Anterior cingulate cortex (tissue), 58 donors: Measurements from ENCODE around the gene CRYBB3.
A peak's percentile ranks its signal among the peaks of the same experiment; 100 is the strongest.
"Not testable (repeated sequence)": the region's sequence is repeated elsewhere in the genome, so short reads cannot be mapped to it uniquely, and the experiment has no call there.

Experiments used
- DNase-seq, 58 donors: peaks; one replicate each; lab custom pipeline; 2025; lab: John Stamatoyannopoulos, UW

Gene CRYBB3

DNA sequence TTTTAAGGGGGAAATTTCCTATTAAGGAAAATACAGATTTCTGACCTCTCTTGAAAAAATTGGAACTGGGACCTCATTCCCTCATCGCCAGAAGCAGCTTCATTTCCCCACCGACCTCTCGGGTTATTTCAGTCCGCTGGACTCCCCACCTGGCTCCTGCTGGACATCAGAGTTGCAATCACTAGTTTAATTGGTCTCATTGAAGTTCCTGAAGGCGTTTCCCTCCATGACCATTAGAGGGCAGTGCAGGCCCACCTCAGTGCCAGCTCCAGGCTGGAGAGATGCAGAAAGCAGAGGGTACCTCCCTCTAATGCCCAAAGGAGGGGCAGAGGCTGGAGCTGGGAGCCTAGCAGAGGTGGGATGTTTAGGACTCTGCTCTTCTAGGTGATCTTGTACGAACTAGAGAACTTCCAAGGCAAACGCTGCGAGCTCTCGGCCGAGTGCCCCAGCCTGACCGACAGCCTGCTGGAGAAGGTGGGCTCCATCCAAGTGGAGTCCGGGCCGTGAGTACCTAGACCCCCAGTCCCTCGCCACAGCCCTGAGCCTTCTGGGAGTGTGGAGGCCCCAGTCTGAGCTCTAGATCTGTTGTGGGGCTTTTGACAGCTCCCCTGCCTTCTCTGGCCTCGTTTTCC, 2.7 kb downstream of the CRYBB3 start:
- DNase-seq = peak in 44 of 58 donors; percentile 1 to 59 (median 18)

- DNase-seq = no peak
These were observed 3.4 kb downstream of the CRYBB3 start for GRCh38 chr22:25203082-25203481.

GRCh38 chr22:25204547-25204946, 4.9 kb downstream of the CRYBB3 start:
- not testable (repeated sequence) for DNase-seq

DNA sequence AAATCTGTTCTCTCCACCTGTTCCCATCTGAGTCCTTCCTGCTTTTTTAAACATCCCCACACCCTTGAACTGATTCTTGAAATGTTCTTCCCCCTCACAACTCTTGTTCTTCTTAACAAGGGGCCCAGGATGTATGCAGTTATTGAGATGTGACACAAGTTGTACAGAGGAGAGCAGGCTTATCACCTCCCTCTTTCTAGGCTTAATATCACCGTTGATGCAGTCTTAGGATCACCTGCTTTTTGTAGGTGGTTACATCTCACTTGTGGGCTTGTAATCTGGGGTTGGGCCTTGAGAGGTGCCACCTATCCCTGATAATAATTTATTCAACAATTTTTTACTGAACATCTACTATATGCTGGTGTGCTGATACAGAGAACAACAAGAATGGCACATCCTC, 6.2 kb downstream of the CRYBB3 start:
- DNase-seq = no peak

GRCh38 chr22:25206998-25207397, 7.3 kb downstream of the CRYBB3 start:
- DNase-seq = no peak

DNA sequence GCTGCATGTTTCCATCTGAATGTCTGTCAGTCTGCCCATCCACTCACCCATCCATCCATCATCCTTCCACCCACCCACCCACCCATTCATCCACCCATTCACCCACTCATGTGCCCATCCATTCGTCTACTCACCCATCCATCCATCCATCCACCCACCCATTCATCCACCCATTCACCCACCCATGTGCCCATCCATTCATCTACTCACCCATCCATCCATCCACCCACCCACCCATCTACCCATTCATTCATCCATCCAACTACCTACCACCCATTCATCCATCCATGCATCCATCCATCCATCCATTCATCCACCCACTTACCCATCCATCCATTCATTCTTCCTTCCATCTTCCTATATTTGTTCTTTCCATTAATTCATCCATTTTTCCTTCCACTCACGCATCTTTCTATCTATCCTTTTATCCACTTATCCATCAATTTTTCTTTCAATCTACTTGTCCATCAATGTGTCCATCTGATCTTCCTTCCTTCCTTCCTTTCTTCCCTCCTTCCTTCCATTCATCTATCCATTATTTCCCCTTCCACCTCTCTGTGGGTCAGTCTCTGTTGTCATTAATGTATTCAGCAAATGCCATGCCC, 8.0 kb downstream of the CRYBB3 start:
- no peak for DNase-seq

DNA sequence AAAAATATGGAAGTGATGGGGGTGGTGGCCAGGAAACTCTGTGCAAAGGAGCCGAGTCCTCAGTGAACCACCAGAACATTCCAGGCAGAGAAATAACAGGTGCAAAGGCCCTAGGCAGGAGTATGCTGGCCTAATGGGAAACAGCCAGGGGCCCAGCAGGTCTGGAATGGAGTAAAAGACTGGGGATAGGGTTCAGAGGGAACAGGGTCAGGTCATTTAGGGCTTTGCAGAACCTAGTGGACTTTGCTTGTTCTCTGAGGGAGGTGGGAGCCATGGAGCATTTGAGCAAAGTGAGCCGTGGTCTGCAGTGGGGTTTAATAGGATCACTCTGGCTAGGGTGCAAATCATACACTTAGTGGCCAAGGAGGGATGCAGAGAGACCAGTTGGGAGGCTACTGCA, 8.7 kb downstream of the CRYBB3 start:
- no peak for DNase-seq

- DNase-seq = no peak
These were observed 9.3 kb downstream of the CRYBB3 start for GRCh38 chr22:25208743-25209505.

DNA sequence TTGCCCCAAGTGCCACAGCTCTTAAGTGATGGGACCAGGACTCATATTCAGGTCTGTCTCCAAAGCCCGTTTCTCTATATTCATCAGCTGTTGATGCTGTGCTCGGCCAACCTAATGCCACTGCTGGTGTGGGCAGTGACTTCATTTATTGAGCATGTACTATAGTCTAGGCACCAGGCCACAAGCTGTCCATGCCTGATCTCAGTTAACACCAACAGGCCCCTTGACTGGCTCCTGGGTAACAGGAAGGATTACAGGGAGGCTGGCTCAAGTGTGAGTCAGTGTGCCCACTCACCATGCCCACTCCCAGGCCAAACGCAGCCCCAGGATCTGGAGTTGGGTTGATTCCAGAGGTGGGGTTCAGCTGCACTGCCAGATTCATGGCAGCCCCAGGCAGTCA, 11.1 kb downstream of the CRYBB3 start:
- DNase-seq = no peak

GRCh38 chr22:25212337-25212736, 12.7 kb downstream of the CRYBB3 start:
- no peak for DNase-seq

- DNase-seq = no peak
These were observed 13.6 kb downstream of the CRYBB3 start for GRCh38 chr22:25213221-25213620.

- no peak for DNase-seq
These were observed 16.6 kb downstream of the CRYBB3 start for GRCh38 chr22:25216230-25216629.

DNA sequence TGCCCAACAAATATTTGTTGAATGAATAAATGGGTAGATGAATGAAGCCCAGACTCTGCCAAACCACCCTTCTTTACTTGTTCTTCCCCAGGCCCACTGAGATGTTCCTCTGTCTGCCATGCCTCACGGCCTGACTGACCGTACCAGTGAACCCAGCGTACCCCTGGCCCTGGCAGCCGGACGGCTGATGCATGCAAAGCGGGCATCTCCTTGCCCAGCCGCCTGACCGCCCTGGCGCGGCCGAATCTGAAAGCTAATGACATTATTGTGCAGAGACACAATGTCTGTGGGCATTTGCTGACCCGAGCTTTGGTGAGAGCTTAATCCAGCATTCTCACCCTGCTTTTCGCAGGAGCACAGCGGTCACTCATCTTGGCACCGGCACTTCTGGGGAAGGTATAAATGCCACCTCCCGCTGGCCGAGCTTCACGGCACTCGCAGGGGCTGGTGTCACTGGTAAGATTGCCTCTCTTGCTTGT, 19.6 kb downstream of the CRYBB3 start, which contains the start of gene CRYBB2:
Gene CRYBB2, plus strand, starts transcription at position 429 of the 479 bp plus-strand sequence. CDS start 1,791 bp downstream, outside the sequence.
- peak in 4 of 58 donors; percentile 1 to 14 (median 8) for DNase-seq

DNA sequence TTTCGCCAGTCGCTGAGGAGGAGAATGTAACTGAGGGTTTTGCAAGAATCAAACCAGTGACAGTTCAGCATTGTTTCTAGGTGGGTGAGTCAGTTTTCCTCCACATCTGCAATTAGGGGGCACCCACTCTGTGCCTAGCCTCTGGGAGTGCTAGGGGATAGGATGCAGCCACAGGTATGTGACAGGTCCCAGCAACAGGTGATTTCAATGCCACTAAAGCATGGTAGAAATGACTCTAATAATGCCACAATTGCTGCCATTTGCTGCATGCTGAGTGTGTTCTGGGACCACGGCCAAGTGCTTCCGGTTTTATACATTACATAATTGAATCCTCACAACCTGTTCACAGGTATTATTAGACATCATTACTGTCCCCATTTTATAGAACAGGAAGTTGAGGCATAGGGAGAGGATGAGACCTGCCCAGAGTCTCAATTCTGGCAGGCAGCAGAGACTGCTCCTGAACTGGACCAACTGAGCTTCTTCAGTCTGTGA, 20.3 kb downstream of the CRYBB3 start:
- DNase-seq = no peak

DNA sequence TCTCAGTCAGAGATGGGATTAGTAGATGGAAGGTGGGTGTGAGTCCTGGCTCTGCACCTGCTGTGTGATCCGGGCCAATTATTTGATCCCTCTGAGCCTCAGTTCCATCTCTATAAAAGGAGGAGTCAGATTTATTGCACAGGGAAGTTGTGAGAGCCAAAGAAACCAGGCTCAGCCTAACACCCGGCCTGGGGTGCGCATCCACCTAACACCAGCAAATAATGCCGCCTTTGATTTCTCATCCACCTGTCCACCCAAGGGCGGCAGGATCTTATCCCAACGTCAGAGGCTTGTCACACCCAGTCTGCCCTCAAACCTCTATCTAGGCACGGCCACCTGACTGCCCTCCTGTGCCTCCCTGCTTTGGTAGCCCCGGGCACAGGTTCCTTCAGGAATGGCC, 22.1 kb downstream of the CRYBB3 start:
- no peak for DNase-seq

DNA sequence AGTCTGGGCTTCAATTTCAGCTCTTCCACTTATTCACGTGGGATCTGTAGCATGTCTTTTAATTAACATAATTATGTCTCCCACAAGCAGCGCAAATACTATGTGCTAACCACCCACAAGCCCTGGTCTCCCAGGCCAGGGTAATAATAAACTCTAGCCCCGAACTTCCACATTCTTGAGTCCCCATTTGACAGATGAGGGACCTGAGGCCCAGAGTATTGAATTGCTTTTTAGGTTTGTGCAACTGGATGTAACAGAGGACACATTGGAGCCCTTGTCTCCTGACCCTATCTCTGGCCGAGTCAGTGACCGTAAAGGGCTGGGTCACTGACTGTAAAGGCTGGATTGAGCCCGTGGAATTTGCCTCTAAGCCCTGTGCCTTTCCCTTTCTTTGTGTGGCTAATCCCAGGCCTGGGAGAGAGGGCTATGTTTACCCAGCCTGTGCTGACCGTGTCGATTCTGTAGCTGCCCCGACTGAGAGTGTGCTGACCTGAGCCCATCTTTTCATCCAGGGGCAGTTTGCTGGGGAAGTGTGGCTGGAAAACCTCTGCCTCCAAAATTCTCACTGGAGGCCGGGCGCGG, 23.7 kb downstream of the CRYBB3 start:
- no peak for DNase-seq

GRCh38 chr22:25228822-25229221, 29.2 kb downstream of the CRYBB3 start:
- no peak for DNase-seq

DNA sequence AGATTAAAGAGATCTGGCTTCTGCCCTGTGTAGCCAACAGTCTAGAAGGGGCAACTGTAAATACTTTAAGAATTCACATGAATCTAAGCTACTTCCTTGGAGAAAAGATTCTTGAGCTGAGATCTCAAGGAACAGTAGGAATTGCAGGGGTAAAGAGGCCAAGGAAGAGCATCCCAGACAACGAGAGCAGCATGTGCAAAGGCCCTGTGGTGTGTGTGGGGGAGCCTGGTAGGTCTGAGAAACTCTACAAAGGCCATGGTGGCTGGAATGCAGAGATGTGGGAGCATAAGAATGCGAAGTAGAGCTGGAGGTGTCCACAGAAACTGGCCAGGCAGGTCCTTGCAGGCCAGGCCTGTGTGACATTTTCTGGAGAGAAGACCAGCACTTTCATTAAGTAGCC, 31.1 kb downstream of the CRYBB3 start:
- not testable (repeated sequence) for DNase-seq

- DNase-seq = no peak
These were observed 32.6 kb downstream of the CRYBB3 start for GRCh38 chr22:25232301-25232700.

- DNase-seq = not testable (repeated sequence)
These were observed 34.0 kb downstream of the CRYBB3 start for GRCh38 chr22:25233706-25234105.
